ENCODE measurements around the gene STAT5B. TPM values are rescaled to one million over a fixed set of nuclear protein-coding genes. Genes with fewer than 3 reads are reported as not detected.

STAT5B gene
- total and polyA plus RNA-seq, 2 of the 13 experiments (the other 11 are each of a cell fraction or from before 2014, with no cell fraction given) = 21.0 to 42.8 TPM

DNA sequence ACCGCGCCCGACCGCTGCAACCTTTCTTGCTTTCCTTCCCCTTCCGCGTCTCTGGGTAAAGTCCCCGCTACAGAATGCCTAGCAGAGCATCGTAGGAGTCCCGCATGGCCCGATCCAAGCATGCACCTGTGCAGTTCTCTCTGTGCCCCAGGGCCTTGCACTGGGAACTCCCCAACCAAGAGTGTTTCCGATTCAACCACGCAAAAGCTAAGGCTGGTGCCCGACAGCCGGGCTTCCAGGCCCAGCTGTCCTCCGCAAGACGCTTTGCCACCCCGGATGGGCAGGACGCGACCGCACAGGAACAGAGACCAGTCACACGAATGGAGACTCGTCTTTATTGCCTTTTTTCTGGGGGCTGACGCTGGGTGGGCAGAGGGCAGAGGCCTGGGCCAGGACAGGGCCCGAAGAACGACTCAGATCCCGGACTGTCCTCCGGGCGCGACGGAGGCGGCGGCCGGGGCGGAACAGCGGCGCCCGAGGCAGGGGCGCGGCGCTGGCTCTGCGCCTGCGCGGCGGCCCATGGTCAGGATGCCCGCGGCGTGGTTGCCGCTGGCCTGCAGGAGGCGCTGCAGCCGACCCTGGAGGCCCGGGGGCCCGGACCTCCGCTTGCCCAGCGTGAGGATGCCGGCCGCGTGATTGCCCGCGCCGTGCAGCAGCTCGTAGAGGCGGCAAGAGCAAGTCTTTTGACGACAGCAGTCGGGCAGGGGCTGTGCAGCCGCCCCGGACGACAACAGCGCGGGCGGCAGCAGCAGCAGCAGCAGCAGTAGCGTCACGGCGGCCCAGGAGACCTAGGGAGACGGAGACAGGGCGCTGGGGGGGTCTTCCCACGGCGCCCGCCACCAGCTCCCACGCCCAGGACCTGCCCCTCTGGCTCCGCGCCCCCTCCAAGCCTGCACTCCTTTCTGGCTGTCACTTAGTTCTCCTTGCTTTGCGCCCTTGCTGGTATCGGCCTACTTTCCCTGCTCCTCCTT, 92.2 kb downstream of the STAT5B start (continued):
- TF ChIP-seq, protein P1, sequence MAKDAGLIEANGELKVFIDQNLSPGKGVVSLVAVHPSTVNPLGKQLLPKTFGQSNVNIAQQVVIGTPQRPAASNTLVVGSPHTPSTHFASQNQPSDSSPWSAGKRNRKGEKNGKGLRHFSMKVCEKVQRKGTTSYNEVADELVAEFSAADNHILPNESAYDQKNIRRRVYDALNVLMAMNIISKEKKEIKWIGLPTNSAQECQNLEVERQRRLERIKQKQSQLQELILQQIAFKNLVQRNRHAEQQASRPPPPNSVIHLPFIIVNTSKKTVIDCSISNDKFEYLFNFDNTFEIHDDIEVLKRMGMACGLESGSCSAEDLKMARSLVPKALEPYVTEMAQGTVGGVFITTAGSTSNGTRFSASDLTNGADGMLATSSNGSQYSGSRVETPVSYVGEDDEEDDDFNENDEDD (CRISPR knock-in tag; IDR thresholded peaks at IDR 0.05; ENCODE audit: borderline replicate concordance) = peak; percentile 94
- TF ChIP-seq NR2F6 (IDR thresholded peaks at IDR 0.05) (no peak), NR2F6 (CRISPR knock-in tag; IDR thresholded peaks at IDR 0.05) (peak; percentile 61), FOXM1 (CRISPR knock-in tag; IDR thresholded peaks at IDR 0.05) (no peak; the same call in 1 of the 2 replicates), ISX (CRISPR knock-in tag; conservative IDR thresholded peaks at IDR 0.05) (peak; percentile 81; the same call in 1 of the 2 replicates), SIX4 (CRISPR knock-in tag; IDR thresholded peaks at IDR 0.05) (peak; percentile 32; the same call in 1 of the 2 replicates), ZSCAN12 (CRISPR knock-in tag; IDR thresholded peaks at IDR 0.05) (peak; percentile 29), SOX13 (IDR thresholded peaks at IDR 0.05) (no peak), SOX13 (CRISPR knock-in tag; conservative IDR thresholded peaks at IDR 0.05 in 1 of 2, IDR thresholded peaks at IDR 0.05 in 1 of 2) (peak in 1 of 2 experiments; percentile 34; a peak in 2 of 4 replicates), MTF2 (CRISPR knock-in tag; IDR thresholded peaks at IDR 0.05; ENCODE audit: borderline replicate concordance) (no peak), JARID2 (CRISPR knock-in tag; IDR thresholded peaks at IDR 0.05; ENCODE audit: insufficient replicate concordance) (peak; percentile 25), ZNF12 (CRISPR knock-in tag; IDR thresholded peaks at IDR 0.05) (no peak), HDAC1 (CRISPR knock-in tag; IDR thresholded peaks at IDR 0.05) (peak; percentile 43), TBX2 (CRISPR knock-in tag; IDR thresholded peaks at IDR 0.05; ENCODE audit: borderline replicate concordance) (peak; percentile 47; the same call in 1 of the 2 replicates), ZNF207 (IDR thresholded peaks at IDR 0.05; ENCODE audit: borderline replicate concordance) (no peak), SALL1 (CRISPR knock-in tag; IDR thresholded peaks at IDR 0.05) (peak; percentile 93)
- TF ChIP-seq, protein P2, sequence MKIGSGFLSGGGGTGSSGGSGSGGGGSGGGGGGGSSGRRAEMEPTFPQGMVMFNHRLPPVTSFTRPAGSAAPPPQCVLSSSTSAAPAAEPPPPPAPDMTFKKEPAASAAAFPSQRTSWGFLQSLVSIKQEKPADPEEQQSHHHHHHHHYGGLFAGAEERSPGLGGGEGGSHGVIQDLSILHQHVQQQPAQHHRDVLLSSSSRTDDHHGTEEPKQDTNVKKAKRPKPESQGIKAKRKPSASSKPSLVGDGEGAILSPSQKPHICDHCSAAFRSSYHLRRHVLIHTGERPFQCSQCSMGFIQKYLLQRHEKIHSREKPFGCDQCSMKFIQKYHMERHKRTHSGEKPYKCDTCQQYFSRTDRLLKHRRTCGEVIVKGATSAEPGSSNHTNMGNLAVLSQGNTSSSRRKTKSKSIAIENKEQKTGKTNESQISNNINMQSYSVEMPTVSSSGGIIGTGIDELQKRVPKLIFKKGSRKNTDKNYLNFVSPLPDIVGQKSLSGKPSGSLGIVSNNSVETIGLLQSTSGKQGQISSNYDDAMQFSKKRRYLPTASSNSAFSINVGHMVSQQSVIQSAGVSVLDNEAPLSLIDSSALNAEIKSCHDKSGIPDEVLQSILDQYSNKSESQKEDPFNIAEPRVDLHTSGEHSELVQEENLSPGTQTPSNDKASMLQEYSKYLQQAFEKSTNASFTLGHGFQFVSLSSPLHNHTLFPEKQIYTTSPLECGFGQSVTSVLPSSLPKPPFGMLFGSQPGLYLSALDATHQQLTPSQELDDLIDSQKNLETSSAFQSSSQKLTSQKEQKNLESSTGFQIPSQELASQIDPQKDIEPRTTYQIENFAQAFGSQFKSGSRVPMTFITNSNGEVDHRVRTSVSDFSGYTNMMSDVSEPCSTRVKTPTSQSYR (CRISPR knock-in tag; IDR thresholded peaks at IDR 0.05; ENCODE audit: borderline replicate concordance) = peak; percentile 57; the same call in 1 of the 2 replicates
- TF ChIP-seq, protein P3, sequence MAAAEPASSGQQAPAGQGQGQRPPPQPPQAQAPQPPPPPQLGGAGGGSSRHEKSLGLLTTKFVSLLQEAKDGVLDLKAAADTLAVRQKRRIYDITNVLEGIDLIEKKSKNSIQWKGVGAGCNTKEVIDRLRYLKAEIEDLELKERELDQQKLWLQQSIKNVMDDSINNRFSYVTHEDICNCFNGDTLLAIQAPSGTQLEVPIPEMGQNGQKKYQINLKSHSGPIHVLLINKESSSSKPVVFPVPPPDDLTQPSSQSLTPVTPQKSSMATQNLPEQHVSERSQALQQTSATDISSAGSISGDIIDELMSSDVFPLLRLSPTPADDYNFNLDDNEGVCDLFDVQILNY (CRISPR knock-in tag; conservative IDR thresholded peaks at IDR 0.05) = peak; percentile 82
- TF ChIP-seq, protein P4, sequence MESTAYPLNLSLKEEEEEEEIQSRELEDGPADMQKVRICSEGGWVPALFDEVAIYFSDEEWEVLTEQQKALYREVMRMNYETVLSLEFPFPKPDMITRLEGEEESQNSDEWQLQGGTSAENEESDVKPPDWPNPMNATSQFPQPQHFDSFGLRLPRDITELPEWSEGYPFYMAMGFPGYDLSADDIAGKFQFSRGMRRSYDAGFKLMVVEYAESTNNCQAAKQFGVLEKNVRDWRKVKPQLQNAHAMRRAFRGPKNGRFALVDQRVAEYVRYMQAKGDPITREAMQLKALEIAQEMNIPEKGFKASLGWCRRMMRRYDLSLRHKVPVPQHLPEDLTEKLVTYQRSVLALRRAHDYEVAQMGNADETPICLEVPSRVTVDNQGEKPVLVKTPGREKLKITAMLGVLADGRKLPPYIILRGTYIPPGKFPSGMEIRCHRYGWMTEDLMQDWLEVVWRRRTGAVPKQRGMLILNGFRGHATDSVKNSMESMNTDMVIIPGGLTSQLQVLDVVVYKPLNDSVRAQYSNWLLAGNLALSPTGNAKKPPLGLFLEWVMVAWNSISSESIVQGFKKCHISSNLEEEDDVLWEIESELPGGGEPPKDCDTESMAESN (CRISPR knock-in tag; conservative IDR thresholded peaks at IDR 0.05) = peak; percentile 95
- TF ChIP-seq, protein P5, sequence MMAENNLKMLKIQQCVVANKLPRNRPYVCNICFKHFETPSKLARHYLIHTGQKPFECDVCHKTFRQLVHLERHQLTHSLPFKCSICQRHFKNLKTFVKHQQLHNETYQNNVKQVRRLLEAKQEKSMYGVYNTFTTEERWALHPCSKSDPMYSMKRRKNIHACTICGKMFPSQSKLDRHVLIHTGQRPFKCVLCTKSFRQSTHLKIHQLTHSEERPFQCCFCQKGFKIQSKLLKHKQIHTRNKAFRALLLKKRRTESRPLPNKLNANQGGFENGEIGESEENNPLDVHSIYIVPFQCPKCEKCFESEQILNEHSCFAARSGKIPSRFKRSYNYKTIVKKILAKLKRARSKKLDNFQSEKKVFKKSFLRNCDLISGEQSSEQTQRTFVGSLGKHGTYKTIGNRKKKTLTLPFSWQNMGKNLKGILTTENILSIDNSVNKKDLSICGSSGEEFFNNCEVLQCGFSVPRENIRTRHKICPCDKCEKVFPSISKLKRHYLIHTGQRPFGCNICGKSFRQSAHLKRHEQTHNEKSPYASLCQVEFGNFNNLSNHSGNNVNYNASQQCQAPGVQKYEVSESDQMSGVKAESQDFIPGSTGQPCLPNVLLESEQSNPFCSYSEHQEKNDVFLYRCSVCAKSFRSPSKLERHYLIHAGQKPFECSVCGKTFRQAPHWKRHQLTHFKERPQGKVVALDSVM (CRISPR knock-in tag; IDR thresholded peaks at IDR 0.05) = peak; percentile 76
